Measurements from ENCODE around the gene ALPK1.

DNA sequence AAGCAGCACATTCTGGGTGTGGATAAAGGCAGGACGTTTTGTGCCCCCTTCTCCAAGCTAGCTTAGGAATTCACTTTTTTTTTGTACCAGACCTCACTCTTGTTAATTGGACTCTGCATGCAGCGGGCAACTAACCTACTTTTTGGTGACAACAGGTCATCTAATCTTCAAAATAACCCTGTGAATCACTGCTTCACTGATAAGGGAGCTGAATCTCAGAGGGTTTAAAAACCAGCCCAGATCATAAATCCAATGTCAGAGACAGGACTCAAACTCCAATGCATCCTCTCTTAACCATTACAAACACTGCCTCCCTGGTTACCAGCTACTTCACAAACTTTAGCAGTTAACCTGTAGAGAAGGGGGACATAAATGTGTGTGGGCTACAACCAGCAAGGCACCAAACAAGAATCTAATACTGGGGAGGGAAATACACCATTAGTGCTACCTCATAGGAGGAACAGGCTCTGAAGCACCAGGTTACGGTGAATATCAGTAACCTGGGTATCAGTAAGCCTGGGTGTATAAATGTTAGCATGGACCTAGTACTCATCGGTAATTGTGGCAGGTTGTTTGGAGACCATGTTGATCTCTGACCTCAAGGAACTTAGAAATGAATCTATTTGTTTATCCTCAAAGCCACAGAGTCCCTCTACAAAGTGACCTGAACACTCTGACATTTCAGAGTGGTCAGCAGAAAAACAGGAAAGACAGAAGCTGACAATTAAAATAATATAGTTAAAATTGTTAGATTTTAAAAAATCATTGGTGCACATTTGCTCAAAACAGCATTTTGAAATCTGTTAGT is 14.1 kb upstream of the ALPK1 start:
- TF ChIP-seq GATA2 (IDR thresholded peaks at IDR 0.05; ENCODE audit: low read depth, low read length): no peak
- TF ChIP-seq GATA3 (IDR thresholded peaks at IDR 0.05; ENCODE audit: low read depth, low read length): no peak

Measured in SH-SY5Y (cell line).